EH (cell line): ENCODE results near the gene CCDC192.

Experiments used
- DNase-seq: peaks from one replicate; pipeline ENCODE4 v3.0.0-alpha.2; 2015; ENCODE audit warnings: low read depth

Gene CCDC192

GRCh38 chr5:127810707-127811490 lies 107.7 kb downstream of the CCDC192 start:
- no peak for DNase-seq

GRCh38 chr5:127812570-127812969 lies 109.4 kb downstream of the CCDC192 start:
- DNase-seq: no peak

- peak; percentile 93 for DNase-seq
Observed at GRCh38 chr5:127813633-127814587, 110.7 kb downstream of the CCDC192 start.

GRCh38 chr5:127814588-127814973 lies 111.4 kb downstream of the CCDC192 start:
- DNase-seq: no peak

GRCh38 chr5:127820910-127821553 lies 117.8 kb downstream of the CCDC192 start:
- peak; percentile 92 for DNase-seq

- no peak for DNase-seq
Observed at GRCh38 chr5:127821896-127822295, 118.7 kb downstream of the CCDC192 start.

GRCh38 chr5:127824126-127824525 lies 120.9 kb downstream of the CCDC192 start:
- DNase-seq: no peak

- peak; percentile 86 for DNase-seq
Observed at GRCh38 chr5:127826011-127826410, 122.8 kb downstream of the CCDC192 start.

- no peak for DNase-seq
Observed at GRCh38 chr5:127827451-127827850, 124.3 kb downstream of the CCDC192 start.

GRCh38 chr5:127830157-127830556 lies 127.0 kb downstream of the CCDC192 start:
- DNase-seq: peak; percentile 38

- DNase-seq: no peak
Observed at GRCh38 chr5:127830829-127831598, 127.8 kb downstream of the CCDC192 start.

- DNase-seq: no peak
Observed at GRCh38 chr5:127832067-127832466, 128.9 kb downstream of the CCDC192 start.

- peak; percentile 43 for DNase-seq
Observed at GRCh38 chr5:127834094-127834531, 130.9 kb downstream of the CCDC192 start.

GRCh38 chr5:127834554-127834953 lies 131.4 kb downstream of the CCDC192 start:
- peak; percentile 21 for DNase-seq

- DNase-seq: peak; percentile 72
Observed at GRCh38 chr5:127838661-127839060, 135.5 kb downstream of the CCDC192 start.

GRCh38 chr5:127839072-127839471 lies 135.9 kb downstream of the CCDC192 start:
- DNase-seq: no peak

GRCh38 chr5:127839496-127840197 lies 136.5 kb downstream of the CCDC192 start:
- no peak for DNase-seq

- DNase-seq: no peak
Observed at GRCh38 chr5:127840198-127840524, 137.0 kb downstream of the CCDC192 start.

- no peak for DNase-seq
Observed at GRCh38 chr5:127840809-127841208, 137.6 kb downstream of the CCDC192 start.

- no peak for DNase-seq
Observed at GRCh38 chr5:127844581-127845021, 141.4 kb downstream of the CCDC192 start.

- no peak for DNase-seq
Observed at GRCh38 chr5:127846884-127847283, 143.7 kb downstream of the CCDC192 start.
